ENCODE results near the gene TCP1. TPM values are rescaled to one million over a fixed set of nuclear protein-coding genes. Genes with fewer than 3 reads are reported as not detected.
"Not testable (repeated sequence)": the region's sequence is repeated elsewhere in the genome, so short reads cannot be mapped to it uniquely, and the experiment has no call there.

TCP1 gene
- total RNA-seq, 1 donor from 2014 or later = 378 TPM

DNA sequence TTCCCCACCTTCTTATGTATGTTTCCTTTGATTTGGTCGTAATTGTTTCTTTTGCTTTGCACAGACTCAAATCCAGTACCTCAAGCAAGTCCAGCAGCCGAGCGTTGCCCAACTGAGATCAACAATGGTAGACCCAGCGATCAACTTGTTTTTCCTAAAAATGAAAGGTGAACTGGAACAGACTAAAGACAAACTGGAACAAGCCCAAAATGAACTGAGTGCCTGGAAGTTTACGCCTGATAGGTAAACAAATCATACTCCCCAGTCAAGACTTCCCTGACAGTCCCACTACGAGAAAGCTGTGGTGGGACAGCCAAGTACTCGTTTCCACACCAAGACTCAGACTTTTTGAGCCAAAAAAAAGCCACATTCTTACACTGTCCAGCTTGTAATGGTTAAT is 41.3 kb downstream of the TCP1 start:
- not testable (repeated sequence) for DNase-seq (ENCODE audit: low spot score in 2 of 2); FAIRE-seq

GRCh38 chr6:159746759-159747158 is 42.6 kb downstream of the TCP1 start:
- no peak for FAIRE-seq
- no peak for DNase-seq (ENCODE audit: low spot score in 2 of 2)

DNA sequence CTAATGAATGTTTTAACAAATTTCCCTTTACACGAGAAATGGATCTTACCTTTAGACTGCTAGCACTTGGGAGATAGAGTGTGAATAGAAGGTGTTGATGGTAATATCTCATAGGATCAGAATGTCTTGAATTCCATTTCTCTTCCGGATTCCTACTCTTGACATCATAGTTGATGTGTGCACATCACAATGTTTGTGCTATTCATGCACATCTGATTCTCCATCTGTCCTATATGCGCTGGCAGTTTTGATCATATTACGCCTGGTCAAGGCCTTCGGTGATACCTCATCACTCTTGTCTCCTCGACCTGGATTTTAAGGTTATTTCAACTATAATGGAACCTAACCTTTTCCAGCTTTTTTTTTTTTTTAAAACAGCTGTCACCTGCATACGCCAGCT is 44.3 kb downstream of the TCP1 start:
- FAIRE-seq = no peak
- no peak for DNase-seq (ENCODE audit: low spot score in 2 of 2)

DNA sequence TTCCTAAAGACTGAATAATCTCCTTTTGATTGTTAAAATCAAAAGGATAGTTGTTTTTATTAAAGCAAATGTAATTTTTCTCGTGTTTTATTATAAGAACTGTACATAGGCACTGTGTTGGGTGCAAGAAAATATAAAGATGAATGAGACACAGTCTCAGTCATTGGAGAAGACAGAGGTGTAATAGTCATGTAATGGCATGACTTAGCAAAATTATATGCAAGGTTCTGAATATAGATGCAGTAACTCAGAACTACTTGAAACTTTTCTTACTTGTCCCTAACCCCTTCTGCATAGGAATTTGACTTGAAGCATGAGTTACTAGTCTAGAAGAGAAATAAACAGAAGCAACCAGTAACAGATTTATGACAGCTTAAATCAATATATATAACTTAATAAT is 47.2 kb downstream of the TCP1 start:
- FAIRE-seq (no peak), DNase-seq (ENCODE audit: low spot score in 2 of 2) (no peak)

GRCh38 chr6:159739341-159739740 is 50.1 kb downstream of the TCP1 start:
- DNase-seq (ENCODE audit: low spot score in 2 of 2) (no peak), FAIRE-seq (no peak)

DNA sequence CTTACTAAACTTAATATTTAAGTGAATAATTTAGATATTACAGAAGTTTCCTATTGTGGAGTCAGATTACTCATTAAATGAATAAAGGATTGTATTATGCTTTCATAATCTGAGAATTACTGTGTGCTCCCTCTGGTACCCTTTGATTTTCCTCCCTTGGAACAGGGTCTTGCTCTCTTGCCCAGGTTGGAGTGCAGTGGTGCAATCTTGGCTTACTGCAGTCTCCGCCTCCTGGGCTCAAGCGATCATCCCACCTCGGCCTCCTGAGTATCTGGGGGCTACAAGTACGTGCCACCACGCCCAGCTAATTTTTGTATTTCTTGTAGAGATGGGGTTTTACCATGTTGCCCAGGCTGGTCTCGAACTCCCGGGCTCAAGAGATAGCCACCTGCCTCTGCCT is 52.5 kb downstream of the TCP1 start:
- no peak for FAIRE-seq
- no peak for DNase-seq (ENCODE audit: low spot score in 2 of 2)

DNA sequence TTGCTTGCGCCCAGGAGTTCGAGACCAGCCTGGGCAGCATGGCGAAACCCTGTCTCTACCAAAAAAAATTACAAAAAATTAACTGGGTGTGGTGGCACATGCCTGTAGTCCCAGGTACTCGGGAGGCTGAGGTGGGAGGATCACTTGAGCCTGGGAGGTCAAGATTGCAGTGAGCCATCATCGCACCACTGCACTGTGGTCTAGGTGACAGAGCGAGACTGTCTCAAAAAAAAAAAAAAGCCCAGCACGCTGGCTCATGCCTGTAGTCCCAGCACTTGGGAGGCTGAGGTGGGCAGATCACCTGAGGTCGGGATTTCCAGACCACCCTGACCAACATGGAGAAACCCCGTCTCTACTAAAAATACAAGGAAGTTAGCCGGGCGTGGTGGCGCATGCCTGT is 56.0 kb downstream of the TCP1 start:
- FAIRE-seq; DNase-seq (ENCODE audit: low spot score in 2 of 2): not testable (repeated sequence)

- not testable (repeated sequence) for DNase-seq (ENCODE audit: low spot score in 2 of 2); FAIRE-seq
These were observed 56.9 kb downstream of the TCP1 start for GRCh38 chr6:159732550-159732949.

DNA sequence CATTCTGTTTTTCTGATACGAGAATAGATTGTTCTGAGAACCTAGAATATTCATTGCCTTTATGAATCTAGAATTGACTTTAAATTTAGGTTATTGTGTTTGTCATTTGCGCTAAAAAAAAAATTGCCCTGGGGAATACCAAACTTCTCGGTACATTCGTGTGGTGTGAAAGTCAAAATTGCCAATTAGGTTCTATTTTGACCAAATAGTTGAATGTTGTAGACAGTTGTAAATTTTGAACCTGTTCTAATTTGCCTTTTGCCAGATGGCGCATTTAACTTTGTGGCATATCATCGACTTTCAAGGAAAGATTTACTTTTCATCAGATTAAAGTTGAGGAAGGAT is 59.1 kb downstream of the TCP1 start:
- FAIRE-seq = no peak

DNA sequence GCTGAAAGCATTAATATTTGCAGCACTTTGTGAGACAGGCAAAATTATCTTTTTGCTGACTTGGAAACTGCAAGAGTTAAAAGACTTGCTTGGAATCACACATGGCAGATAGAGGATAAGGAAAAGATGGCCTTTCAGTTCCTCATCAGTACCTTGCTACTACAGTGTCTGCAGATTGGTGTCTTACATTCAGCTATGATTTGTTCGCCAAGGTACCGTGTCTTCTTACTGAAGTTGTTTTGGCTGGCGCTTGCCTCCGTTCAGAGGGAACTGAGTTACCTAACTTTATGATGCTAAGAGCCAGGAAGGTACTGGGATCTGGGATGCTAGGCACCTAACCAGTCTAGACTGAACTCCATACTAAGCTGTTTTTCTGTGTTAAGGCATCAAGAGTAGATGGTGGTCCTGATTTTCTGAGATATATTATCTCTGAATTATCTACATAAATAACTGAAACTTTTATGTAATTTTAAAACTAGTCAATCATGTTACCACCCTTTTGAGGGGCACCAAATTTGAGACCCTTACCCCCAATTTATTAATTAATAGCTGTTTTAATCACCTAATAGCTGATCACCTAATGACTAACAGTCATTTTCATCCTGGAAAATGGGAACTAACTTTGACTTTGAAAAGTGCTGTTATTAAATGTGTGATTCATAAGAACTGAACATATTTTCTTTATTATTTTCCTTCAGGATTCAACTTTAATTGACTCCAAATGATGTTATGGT is 59.6 kb downstream of the TCP1 start:
- no peak for FAIRE-seq
- DNase-seq (ENCODE audit: low spot score in 2 of 2) = no peak

More for the DNA sequence above, 59.1 kb downstream of the TCP1 start:
- DNase-seq (ENCODE audit: low spot score in 2 of 2) = no peak

GRCh38 chr6:159728531-159728964 is 60.9 kb downstream of the TCP1 start:
- DNase-seq (ENCODE audit: low spot score in 2 of 2) = no peak
- no peak for FAIRE-seq

Small RNA genes within 50 kb of the gene (small RNA-seq; reads per million reads assigned to genes)
- gene SNORA20 (36.8 reads per million, percentile 97 among the genes with 10 or more reads in this experiment), gene SNORA29 (not detected)

Other genes starting within 250 kb of the TCP1 start
- gene SOD2, start 96.4 kb downstream of the TCP1 start, total RNA-seq = 44.8 TPM
- gene WTAP, start 62.1 kb downstream of the TCP1 start, total RNA-seq = 131 TPM
- gene ACAT2, start 27.6 kb downstream of the TCP1 start, total RNA-seq = 100 TPM
- gene MRPL18, start 865 bp upstream of the TCP1 start, total RNA-seq = 60.7 TPM
- not detected for gene PNLDC1, start 10.7 kb upstream of the TCP1 start, total RNA-seq
- 0.82 TPM for gene MAS1, start 101.4 kb upstream of the TCP1 start, total RNA-seq
- 20.8 TPM for gene IGF2R, start 179.5 kb upstream of the TCP1 start, total RNA-seq

Data from frontal cortex (tissue), 4 donors.